Pancreas (tissue), 10 donors: ENCODE results near the gene TTLL12. TPM values are rescaled to one million over a fixed set of nuclear protein-coding genes. Genes with fewer than 3 reads are reported as not detected.

Experiments used
- ATAC-seq, 4 donors: fragments of 200-7000 bp; cut with Tn5 transposase; one replicate each; pipeline versions ENCODE4 v1.8.0 to v1.9.1; 2020; ENCODE audit warnings: mild to moderate bottlenecking in 4 of 4, moderate library complexity in 4 of 4
- DNase-seq, 6 donors: peaks; one replicate each; pipeline ENCODE4 v3.0.0-alpha.2; 2020
- FAIRE-seq: peaks from 2 replicates; lab custom pipeline; 2012; peaks lifted over from hg19 to GRCh38; lab: Jason Lieb, UNC
- H3K27ac ChIP-seq, 4 donors: fragments of 200-600 bp; sonication (generic); 1 replicate in 3 of 4; 2 replicates in 1 of 4; pipeline versions ENCODE4 v1.5.0 to v1.8.0; 2020
- H3K27me3 ChIP-seq, 4 donors: fragments of 200-600 bp; one replicate each; pipeline ENCODE4 v1.8.0; 2021
- H3K36me3 ChIP-seq, 3 donors: fragments of 200-600 bp; sonication (generic) in 1 of 3; one replicate each; pipeline versions ENCODE4 v1.5.0 to v1.8.0; 2020 to 2021
- H3K4me1 ChIP-seq, 3 donors: fragments of 200-600 bp; one replicate each; pipeline ENCODE4 v1.8.0; 2021
- H3K4me3 ChIP-seq, 4 donors: fragments of 200-600 bp; sonication (generic) in 2 of 4; one replicate each; pipeline versions ENCODE4 v1.5.0 to v1.8.0; 2020 to 2021
- H3K9me3 ChIP-seq, 4 donors: fragments of 200-600 bp; one replicate each; pipeline ENCODE4 v1.8.0; 2021
- CTCF ChIP-seq, 4 donors: fragments of 200-600 bp; sonication (generic) in 3 of 4; IDR thresholded peaks; one replicate each; pipeline versions ENCODE4 v1.5.0 to v1.8.0; 2021; ENCODE audit warnings: antibody characterized with exemption in 4 of 4
- WGBS, 2 donors: extraction: QIAGEN DNeasy Blood & Tissue Kit; methylation state at CpG; one replicate each; pipeline ENCODE4 v1.1.7; 2013; 5-methylcytosine and 5-hydroxymethylcytosine counted together
- intact Hi-C, 3 donors: fragments of 100-400 bp; cut with DNase I; formaldehyde crosslinking; loops; one replicate each; pipeline versions ENCODE4 v1.11.1 to v1.14.2; 2022
- polyA plus RNA-seq, 2 donors: library from polyadenylated mRNA; stranded (reverse); fragments of 200-250 nt; gene quantifications; one replicate each; pipeline ENCODE4 v1.2.3, GENCODE V29; 2013
- total RNA-seq, 6 donors: library from RNA; stranded (reverse); fragmentation: NEBNext Ultra II Directional in 4 of 6; extraction: Animal tissue kit (Norgen Biotek cat#: 25700) in 4 of 6; gene quantifications; one replicate each; pipeline versions ENCODE4 v1.2.1 to v1.2.4, GENCODE V29; 2021 to 2023
- donor health status: healthy with polysubstance abuse.
- donor health status: DM: no; HTN: no; CAD: no; lungs with moderate emphysema.
- donor health status: DM: no; HTN: no; CAD: no.
- donor health status: control.
- donor health status: control.
- donor health status: Bipolar disorder and iron deficiency.
- donor health status: DM: yes; HTN: yes; CAD: no.
- donor health status: DM: no; HTN: no; CAD: no.
- donor health status: DM: no; HTN: no; CAD: no.
- donor health status: DM: yes; HTN: yes; CAD: no.

TTLL12 gene
- total and polyA plus RNA-seq, 8 donors: 10.6 to 22.2 (median 14.3) TPM

DNA sequence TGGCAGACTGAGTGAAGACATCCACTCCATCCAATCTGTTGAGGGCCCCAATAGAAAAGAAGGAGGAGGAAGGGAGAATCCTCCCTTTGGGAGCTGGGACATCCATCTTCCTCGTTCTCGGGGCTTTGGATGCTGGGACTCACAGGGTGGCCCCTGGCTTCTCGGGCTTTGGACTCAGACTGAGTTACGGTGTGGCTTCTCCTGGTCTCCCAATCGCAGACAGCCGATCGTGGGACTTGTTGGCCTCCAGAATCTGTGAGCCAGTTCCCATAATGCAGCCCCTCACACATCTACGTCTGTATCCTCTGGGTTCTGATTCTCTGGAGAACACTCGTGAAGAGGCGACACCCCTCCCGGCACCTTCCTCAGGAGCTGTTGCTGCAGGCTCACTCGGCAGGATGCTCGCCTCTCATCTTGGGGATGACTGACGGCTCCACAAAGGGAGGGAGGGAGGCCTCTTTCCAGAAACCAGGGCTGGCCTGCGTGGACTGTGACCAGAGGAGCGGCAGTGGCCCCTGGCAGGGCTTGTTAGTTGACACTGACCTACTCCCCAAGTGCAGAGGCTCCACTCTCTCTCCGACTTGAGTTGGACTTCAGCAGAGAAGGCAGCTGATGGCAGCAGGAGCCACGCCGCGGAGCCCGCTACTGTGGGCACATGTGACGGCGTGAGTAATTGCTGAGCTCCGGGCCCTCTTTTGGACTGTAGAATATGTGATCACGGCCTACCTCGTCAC, 14.7 kb upstream of the TTLL12 start:
- no peak for ATAC-seq
- no peak for FAIRE-seq
- TF ChIP-seq CTCF (IDR thresholded peaks at IDR 0.05): no peak
- Histone ChIP-seq H3K36me3 (no peaks in the 10 kb centered on the region), H3K4me1 (no peaks in the 10 kb centered on the region), H3K4me3 (no peak overlapping the region), H3K9me3 (no peaks in the 10 kb centered on the region), H3K27me3 (no peaks in the 10 kb centered on the region), H3K27ac (no peak overlapping the region)
- DNase-seq: no peak
- intact Hi-C loops: no loop called here
- WGBS, 2 donors: 87 to 90% methylated on average over 26 of the region's 26 CpGs

- no peak for FAIRE-seq
- WGBS, 2 donors: 77 to 82% methylated on average over 13 of the region's 13 CpGs
- no peak for DNase-seq
These were observed 13.6 kb upstream of the TTLL12 start for GRCh38 chr22:43200555-43200954.

DNA sequence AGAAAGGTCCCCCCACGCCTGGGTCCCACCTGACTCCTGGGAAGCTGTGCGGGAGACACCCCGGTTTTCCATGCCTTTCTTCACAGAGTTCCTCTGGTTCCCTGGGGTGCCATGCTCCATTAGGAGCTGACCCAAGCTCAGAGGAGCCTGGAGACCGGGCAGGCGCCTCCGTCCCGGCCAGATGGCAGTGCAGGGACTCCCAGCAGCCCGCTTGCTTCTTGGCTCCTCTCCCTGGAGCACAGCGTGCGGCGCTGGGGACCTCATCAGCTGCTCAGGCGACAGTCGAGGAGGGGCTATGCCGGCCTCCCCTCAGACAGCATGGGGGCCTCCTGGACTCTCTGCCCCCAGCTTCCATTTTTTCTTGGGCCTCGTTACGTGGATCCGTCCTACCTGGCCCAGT, 13.1 kb upstream of the TTLL12 start:
- Histone ChIP-seq H3K4me1 (no peaks in the 10 kb centered on the region), H3K27me3 (peaks cover 0 to 6% (median 0%) of the 10 kb centered on the region in 4 donors), H3K27ac (no peak overlapping the region), H3K36me3 (no peaks in the 10 kb centered on the region), H3K9me3 (no peaks in the 10 kb centered on the region), H3K4me3 (no peak overlapping the region)
- ATAC-seq: no peak
- intact Hi-C loops: no loop called here
- FAIRE-seq: no peak
- no peak for TF ChIP-seq CTCF (IDR thresholded peaks at IDR 0.05)
- DNase-seq: peak in 1 of 6 donors; percentile 51
- 73 to 85% methylated on average over 14 to 17 of the region's 17 CpGs for WGBS, 2 donors

More at GRCh38 chr22:43200555-43200954, 13.6 kb upstream of the TTLL12 start:
- no peak overlapping the region for H3K27ac ChIP-seq
- intact Hi-C loops: no loop called here
- H3K4me3 ChIP-seq: no peak overlapping the region
- TF ChIP-seq CTCF (IDR thresholded peaks at IDR 0.05): no peak
- no peaks in the 10 kb centered on the region for H3K36me3 ChIP-seq
- peaks cover 0 to under 1% (median 0%) of the 10 kb centered on the region in 4 donors for H3K27me3 ChIP-seq
- no peaks in the 10 kb centered on the region for H3K4me1 ChIP-seq
- H3K9me3 ChIP-seq: no peaks in the 10 kb centered on the region
- ATAC-seq: no peak

- intact Hi-C loops: no loop called here
- H3K4me3 ChIP-seq: no peak overlapping the region
- peaks cover 0 to 6% (median 0%) of the 10 kb centered on the region in 4 donors for H3K27me3 ChIP-seq
- H3K9me3 ChIP-seq: no peaks in the 10 kb centered on the region
- H3K4me1 ChIP-seq: no peaks in the 10 kb centered on the region
- no peak overlapping the region for H3K27ac ChIP-seq
- 77 to 84% methylated on average over 11 of the region's 11 CpGs for WGBS, 2 donors
- DNase-seq (peak in 1 of 6 donors; percentile 35), FAIRE-seq (no peak), ATAC-seq (no peak)
- H3K36me3 ChIP-seq: no peaks in the 10 kb centered on the region
- TF ChIP-seq CTCF (IDR thresholded peaks at IDR 0.05): no peak
These were observed 12.6 kb upstream of the TTLL12 start for GRCh38 chr22:43199541-43199940.

DNA sequence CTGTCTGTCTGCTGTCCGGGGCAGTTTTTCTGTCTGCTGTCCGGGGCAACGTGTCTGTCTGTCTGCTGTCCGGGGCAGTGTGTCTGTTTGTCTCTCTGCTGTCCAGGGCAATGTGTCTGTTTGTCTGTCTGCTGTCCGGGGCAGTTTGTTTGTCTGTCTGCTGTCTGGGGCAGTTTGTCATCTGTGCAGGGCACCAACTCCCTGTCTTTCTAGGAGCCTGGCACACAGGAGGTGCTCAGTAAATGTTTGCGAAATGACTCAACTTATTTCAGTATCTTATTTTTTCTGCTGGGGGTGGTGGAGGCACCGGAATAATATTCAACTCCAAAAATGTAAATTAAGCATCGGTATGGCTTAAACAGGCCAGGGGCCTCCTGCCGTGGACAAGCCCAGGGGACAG, 12.0 kb upstream of the TTLL12 start:
- DNase-seq (no peak), ATAC-seq (no peak), FAIRE-seq (no peak)
- no peaks in the 10 kb centered on the region for H3K36me3 ChIP-seq
- intact Hi-C loops: no loop called here
- WGBS, 2 donors: 55 to 72% methylated on average over 9 of the region's 9 CpGs
- no peaks in the 10 kb centered on the region for H3K4me1 ChIP-seq
- TF ChIP-seq CTCF (IDR thresholded peaks at IDR 0.05): no peak
- peaks cover 0 to 6% (median 0%) of the 10 kb centered on the region in 4 donors for H3K27me3 ChIP-seq
- H3K27ac ChIP-seq: no peak overlapping the region
- no peak overlapping the region for H3K4me3 ChIP-seq
- no peaks in the 10 kb centered on the region for H3K9me3 ChIP-seq
